Activated CD8-positive, alpha-beta T cell treated with anti-CD3 and anti-CD28 coated beads for 36 hours (primary cell): Measurements from ENCODE around the gene C20orf144. TPM values are rescaled to one million over a fixed set of nuclear protein-coding genes. Genes with fewer than 3 reads are reported as not detected.

ENCODE experiments used
- ATAC-seq: fragments of 200-7000 bp; cut with Tn5 transposase; one replicate; pipeline ENCODE4 v1.10.0; 2021; ENCODE audit warnings: mild to moderate bottlenecking, moderate library complexity
- CTCF ChIA-PET: fragments of 350-600 bp; sonication (Branson Sonifier 250); formaldehyde crosslinking; loops from one replicate; lab custom pipeline; 2021; ENCODE audit warnings: antibody characterized with exemption; lab: Charles Lee
- POLR2A ChIA-PET: fragments of 350-600 bp; sonication (Branson Sonifier 250); formaldehyde crosslinking; loops from one replicate; lab custom pipeline; 2021; ENCODE audit warnings: antibody characterized with exemption; lab: Charles Lee
- DNase-seq: peaks from one replicate; pipeline ENCODE4 v3.0.0-alpha.2; 2020
- H3K27ac Mint-ChIP-seq: one replicate; pipeline ENCODE4 v1.8.0; 2021; ENCODE audit warnings: mild to moderate bottlenecking, mixed read lengths
- H3K27me3 Mint-ChIP-seq: one replicate; pipeline ENCODE4 v1.8.0; 2021; ENCODE audit warnings: mixed read lengths
- H3K36me3 Mint-ChIP-seq: one replicate; pipeline ENCODE4 v1.8.0; 2021; ENCODE audit warnings: low read depth, mixed read lengths
- H3K4me1 Mint-ChIP-seq: one replicate; pipeline ENCODE4 v1.8.0; 2021; ENCODE audit warnings: low read depth, mixed read lengths
- H3K4me3 Mint-ChIP-seq: one replicate; pipeline ENCODE4 v1.8.0; 2021; ENCODE audit warnings: mild to moderate bottlenecking, moderate library complexity, mixed read lengths
- H3K9me3 Mint-ChIP-seq: one replicate; pipeline ENCODE4 v1.8.0; 2021; ENCODE audit warnings: mixed read lengths
- CTCF ChIP-seq: fragments of 200-600 bp; IDR thresholded peaks from one replicate; pipeline ENCODE4 v1.8.0; 2022; ENCODE audit warnings: antibody characterized with exemption, mild to moderate bottlenecking
- intact Hi-C: fragments of 100-400 bp; cut with micrococcal nuclease; formaldehyde crosslinking; loops from one replicate; pipeline ENCODE4 v1.10.0; 2022
- total RNA-seq, 2 experiments: library from RNA; stranded (reverse); gene quantifications; one replicate each; pipeline ENCODE4 v1.2.3, GENCODE V29; 2021

Gene C20orf144
- total RNA-seq, 2 experiments from 2014 or later: 0.29 to 0.36 TPM

DNA sequence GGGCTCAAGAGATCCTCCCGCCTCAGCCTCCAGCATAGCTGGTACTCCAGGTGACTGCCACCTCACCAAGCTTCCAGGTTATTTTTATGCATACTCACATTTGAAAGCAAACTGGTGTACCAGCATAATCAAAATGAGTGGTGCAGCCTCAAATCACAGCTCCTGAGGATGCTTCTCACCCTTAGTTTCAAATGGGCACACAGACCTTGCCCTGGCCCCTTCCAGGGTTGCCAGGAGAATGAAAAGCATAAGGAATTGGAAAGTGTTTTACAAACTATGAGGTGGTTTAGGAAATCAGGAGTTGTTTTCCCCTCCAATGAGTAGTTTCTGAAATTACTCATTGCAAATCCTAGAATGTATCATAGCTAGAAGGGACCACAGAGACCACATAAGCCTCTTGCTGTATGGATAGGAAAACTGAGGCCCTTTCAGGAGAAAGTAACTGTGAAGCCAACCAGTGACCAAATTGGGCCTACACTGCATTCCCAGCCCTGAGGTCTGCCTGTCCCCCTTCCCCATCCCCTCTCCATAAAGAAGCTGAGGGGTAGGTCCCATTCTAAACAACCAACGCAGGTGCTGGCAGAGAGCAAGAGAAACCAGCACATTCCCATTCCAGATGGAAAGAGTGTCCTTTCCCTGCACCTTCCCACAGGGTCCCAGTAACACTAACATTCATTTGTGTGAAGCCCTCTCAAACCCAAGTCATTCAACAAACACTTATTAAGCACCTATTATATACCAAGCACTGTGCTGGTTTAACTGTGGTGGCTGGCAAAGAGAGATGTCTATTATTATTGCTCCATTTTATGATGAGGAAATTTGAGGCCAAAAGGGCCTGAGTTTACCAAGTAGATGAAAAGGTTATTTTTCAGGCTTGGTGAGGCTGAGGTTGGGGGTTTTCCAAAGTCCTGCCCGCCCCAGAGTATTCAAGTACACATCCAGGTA lies 26.1 kb downstream of the C20orf144 start:
- no peaks in the 10 kb centered on the region for H3K9me3 Mint-ChIP-seq
- intact Hi-C loops: loop anchor here (5.0 kb wide), 1 partner anchor 44 kb away; the partner anchor contains the start of gene ZNF341
- CTCF ChIA-PET: interaction anchor here (1.1 to 2.0 kb wide), 5 partner anchors 20 to 152 kb away, joined by 3 to 8 read pairs (median 7); partner anchors contain the start of genes PXMP4 and ZNF341
- POLR2A ChIA-PET: interaction anchor here (1.1 to 5.1 kb wide), 4 partner anchors 9 to 32 kb away, joined by 3 to 27 read pairs (median 7); partner anchors contain the start of genes C20orf144 and PXMP4
- no peak overlapping the region for H3K4me3 Mint-ChIP-seq
- H3K4me1 Mint-ChIP-seq: peaks cover 57% of the 10 kb centered on the region
- TF ChIP-seq CTCF: no peak
- ATAC-seq (no peak), DNase-seq (peak; percentile 31)
- H3K27ac Mint-ChIP-seq: peak overlapping the region; percentile 17
- H3K36me3 Mint-ChIP-seq: peaks cover 15% of the 10 kb centered on the region
- no peaks in the 10 kb centered on the region for H3K27me3 Mint-ChIP-seq

GRCh38 chr20:33688938-33689424 lies 26.9 kb downstream of the C20orf144 start:
- Mint-ChIP-seq H3K4me3 (no peak overlapping the region), H3K27ac (peak overlapping the region; percentile 18), H3K4me1 (peaks cover 55% of the 10 kb centered on the region), H3K27me3 (no peaks in the 10 kb centered on the region), H3K36me3 (peaks cover 15% of the 10 kb centered on the region), H3K9me3 (no peaks in the 10 kb centered on the region)
- no peak for TF ChIP-seq CTCF
- ATAC-seq: no peak
- intact Hi-C loops: loop anchor here (5.0 kb wide), 1 partner anchor 43 kb away; the partner anchor contains the start of gene ZNF341
- ChIA-PET CTCF (interaction anchor here (1.1 to 1.8 kb wide), 4 partner anchors 10 to 151 kb away, joined by 3 to 4 read pairs (median 4); no protein-coding TSS in a partner anchor), POLR2A (interaction anchor here (1.0 to 1.9 kb wide), 4 partner anchors 10 to 27 kb away, joined by 3 to 11 read pairs (median 3); partner anchors contain the start of genes C20orf144 and NECAB3)
- DNase-seq: no peak

DNA sequence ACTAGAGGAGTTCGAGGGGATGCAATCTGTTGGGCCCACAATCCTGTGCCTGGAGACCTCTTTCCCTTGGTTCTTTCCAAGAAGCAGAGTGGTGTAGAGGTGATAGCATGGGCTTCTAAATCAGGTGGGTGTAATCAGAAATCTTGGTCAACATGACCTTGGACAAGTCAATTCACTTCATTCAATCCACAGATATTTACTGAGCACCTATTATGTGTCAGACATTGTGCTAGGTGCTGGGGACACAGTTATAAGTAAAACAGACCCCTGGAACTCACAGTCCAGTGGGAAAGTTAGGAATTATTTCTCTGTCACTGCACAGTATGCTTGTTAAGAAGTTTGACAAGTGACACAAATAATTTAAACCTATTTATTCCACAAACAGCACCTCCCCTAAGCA lies 27.4 kb downstream of the C20orf144 start:
- TF ChIP-seq CTCF: no peak
- H3K27me3 Mint-ChIP-seq: no peaks in the 10 kb centered on the region
- no peak overlapping the region for H3K4me3 Mint-ChIP-seq
- CTCF ChIA-PET: interaction anchor here (1.1 to 1.8 kb wide), 3 partner anchors 10 to 25 kb away, joined by 4 read pairs; no protein-coding TSS in a partner anchor
- peaks cover 11% of the 10 kb centered on the region for H3K36me3 Mint-ChIP-seq
- peak overlapping the region; percentile 85 for H3K27ac Mint-ChIP-seq
- DNase-seq: no peak
- peaks cover 50% of the 10 kb centered on the region for H3K4me1 Mint-ChIP-seq
- intact Hi-C loops: loop anchor here (5.0 kb wide), 1 partner anchor 43 kb away; the partner anchor contains the start of gene ZNF341
- ATAC-seq: no peak
- POLR2A ChIA-PET: interaction anchor here (1.0 to 1.9 kb wide), 4 partner anchors 10 to 27 kb away, joined by 3 to 11 read pairs (median 3); partner anchors contain the start of genes C20orf144 and NECAB3
- no peaks in the 10 kb centered on the region for H3K9me3 Mint-ChIP-seq

DNA sequence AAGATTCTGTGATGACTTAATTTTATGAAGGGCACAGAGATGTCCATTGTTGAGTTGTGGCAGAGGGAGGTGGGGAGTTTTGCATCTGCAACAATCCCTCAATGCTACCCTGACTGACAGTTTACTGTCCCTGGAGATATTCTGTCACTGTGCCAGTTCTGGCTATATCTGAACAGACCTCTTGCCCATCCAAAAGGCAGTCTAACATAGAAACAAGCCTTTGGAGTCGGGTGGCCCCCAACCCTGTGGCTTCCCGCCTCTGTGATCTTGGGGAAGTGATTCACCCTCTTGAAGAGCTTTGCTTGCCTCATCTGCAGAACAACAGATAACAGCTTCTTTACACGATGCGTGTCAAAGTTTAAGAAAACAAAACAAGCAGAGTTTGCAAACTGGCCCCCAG lies 27.8 kb downstream of the C20orf144 start:
- Mint-ChIP-seq H3K27me3 (no peaks in the 10 kb centered on the region), H3K36me3 (peaks cover 6% of the 10 kb centered on the region), H3K9me3 (no peaks in the 10 kb centered on the region), H3K4me3 (peak overlapping the region; percentile 61), H3K4me1 (peaks cover 45% of the 10 kb centered on the region), H3K27ac (peak overlapping the region; percentile 85)
- ChIA-PET CTCF (interaction anchor here (1.1 to 1.8 kb wide), 3 partner anchors 11 to 25 kb away, joined by 4 read pairs; no protein-coding TSS in a partner anchor), POLR2A (interaction anchor here (0.8 to 1.0 kb wide), 2 partner anchors 15 to 30 kb away, joined by 3 read pairs; partner anchors contain the start of genes NECAB3 and PXMP4)
- no peak for TF ChIP-seq CTCF
- peak; percentile 89 for DNase-seq
- intact Hi-C loops: loop anchor here (5.0 kb wide), 1 partner anchor 42 kb away; the partner anchor contains the start of gene ZNF341
- ATAC-seq: peak; percentile 40
